MM.1S (cell line): ENCODE measurements around the gene PPARGC1A.

Experiments used
- EZH2phosphoT487 ChIP-seq: fragments of 300-600 bp; sonication (generic); IDR thresholded peaks from 2 replicates; pipeline ENCODE4 v1.6.1; 2018; ENCODE audit warnings: antibody characterized with exemption, low read length
- TF ChIP-seq, protein P1 (sequence below): fragments of 300-600 bp; sonication (generic); IDR thresholded peaks from 2 replicates; pipeline ENCODE4 v1.5.1; 2016; ENCODE audit warnings: antibody characterized with exemption, low read length, mixed read lengths

- TF ChIP-seq, protein P1, sequence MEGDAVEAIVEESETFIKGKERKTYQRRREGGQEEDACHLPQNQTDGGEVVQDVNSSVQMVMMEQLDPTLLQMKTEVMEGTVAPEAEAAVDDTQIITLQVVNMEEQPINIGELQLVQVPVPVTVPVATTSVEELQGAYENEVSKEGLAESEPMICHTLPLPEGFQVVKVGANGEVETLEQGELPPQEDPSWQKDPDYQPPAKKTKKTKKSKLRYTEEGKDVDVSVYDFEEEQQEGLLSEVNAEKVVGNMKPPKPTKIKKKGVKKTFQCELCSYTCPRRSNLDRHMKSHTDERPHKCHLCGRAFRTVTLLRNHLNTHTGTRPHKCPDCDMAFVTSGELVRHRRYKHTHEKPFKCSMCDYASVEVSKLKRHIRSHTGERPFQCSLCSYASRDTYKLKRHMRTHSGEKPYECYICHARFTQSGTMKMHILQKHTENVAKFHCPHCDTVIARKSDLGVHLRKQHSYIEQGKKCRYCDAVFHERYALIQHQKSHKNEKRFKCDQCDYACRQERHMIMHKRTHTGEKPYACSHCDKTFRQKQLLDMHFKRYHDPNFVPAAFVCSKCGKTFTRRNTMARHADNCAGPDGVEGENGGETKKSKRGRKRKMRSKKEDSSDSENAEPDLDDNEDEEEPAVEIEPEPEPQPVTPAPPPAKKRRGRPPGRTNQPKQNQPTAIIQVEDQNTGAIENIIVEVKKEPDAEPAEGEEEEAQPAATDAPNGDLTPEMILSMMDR, result no peak
- no peak for TF ChIP-seq EZH2phosphoT487
Observed at GRCh38 chr4:23937173-23937572, 47.3 kb upstream of the PPARGC1A start.
